ENCODE measurements around the gene FBLN1.

DNA sequence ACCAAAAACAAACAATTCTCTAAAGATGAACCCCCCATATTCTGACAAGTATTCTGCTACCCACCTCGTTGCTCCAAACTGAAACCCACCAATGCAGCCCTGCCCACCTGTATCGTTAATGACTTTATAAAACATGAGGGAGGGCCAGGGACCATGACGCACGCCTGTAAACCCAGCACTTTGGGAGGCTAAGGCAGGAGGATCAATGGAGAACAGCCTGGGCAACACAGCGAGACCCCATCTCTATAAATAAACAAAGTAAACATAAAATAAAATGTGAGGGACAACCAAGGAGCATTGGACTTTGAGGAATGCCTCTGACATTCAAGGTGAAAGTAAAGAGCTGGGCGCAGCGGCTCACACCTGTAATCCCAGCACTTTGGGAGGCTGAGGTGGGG lies 129.2 kb downstream of the FBLN1 start:
- TF ChIP-seq, protein P1, sequence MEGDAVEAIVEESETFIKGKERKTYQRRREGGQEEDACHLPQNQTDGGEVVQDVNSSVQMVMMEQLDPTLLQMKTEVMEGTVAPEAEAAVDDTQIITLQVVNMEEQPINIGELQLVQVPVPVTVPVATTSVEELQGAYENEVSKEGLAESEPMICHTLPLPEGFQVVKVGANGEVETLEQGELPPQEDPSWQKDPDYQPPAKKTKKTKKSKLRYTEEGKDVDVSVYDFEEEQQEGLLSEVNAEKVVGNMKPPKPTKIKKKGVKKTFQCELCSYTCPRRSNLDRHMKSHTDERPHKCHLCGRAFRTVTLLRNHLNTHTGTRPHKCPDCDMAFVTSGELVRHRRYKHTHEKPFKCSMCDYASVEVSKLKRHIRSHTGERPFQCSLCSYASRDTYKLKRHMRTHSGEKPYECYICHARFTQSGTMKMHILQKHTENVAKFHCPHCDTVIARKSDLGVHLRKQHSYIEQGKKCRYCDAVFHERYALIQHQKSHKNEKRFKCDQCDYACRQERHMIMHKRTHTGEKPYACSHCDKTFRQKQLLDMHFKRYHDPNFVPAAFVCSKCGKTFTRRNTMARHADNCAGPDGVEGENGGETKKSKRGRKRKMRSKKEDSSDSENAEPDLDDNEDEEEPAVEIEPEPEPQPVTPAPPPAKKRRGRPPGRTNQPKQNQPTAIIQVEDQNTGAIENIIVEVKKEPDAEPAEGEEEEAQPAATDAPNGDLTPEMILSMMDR (IDR thresholded peaks at IDR 0.05): no peak
- TF ChIP-seq POLR2A (IDR thresholded peaks at IDR 0.05): no peak
